OCI-LY7 (cell line): ENCODE data around the gene RFC1. TPM values are rescaled to one million over a fixed set of nuclear protein-coding genes. Genes with fewer than 3 reads are reported as not detected.
"Not testable (repeated sequence)": the region's sequence is repeated elsewhere in the genome, so short reads cannot be mapped to it uniquely, and the experiment has no call there.

ENCODE experiments used
- BruUV-seq: library from RNA; stranded (reverse); fragments of 400-500 nt; replicated peaks from 2 replicates; lab custom pipeline; 2021; lab: Mats Ljungman, UMichigan
- CTCF ChIA-PET: fragments of 300-600 bp; sonication (Branson Sonifier 250); formaldehyde crosslinking; loops from one replicate; lab custom pipeline; 2022; ENCODE audit warnings: antibody characterized with exemption; ENCODE audit not compliant: unreplicated experiment; lab: Charles Lee
- POLR2A ChIA-PET: fragments of 300-600 bp; sonication (Branson Sonifier 250); formaldehyde crosslinking; loops from one replicate; lab custom pipeline; 2022; ENCODE audit warnings: antibody characterized with exemption; lab: Charles Lee
- DNase-seq: peaks from one replicate; pipeline ENCODE4 v3.0.0-alpha.2; 2015; ENCODE audit warnings: low spot score
- H2AFZ ChIP-seq: fragments of 200-600 bp; sonication (generic), shearing (Covaris generic); 2 replicates; pipeline ENCODE4 v1.6.1; 2014; ENCODE audit warnings: mild to moderate bottlenecking, antibody characterized with exemption, low read length, moderate library complexity
- H3K27ac ChIP-seq: fragments of 200-600 bp; sonication (generic); 2 replicates; pipeline ENCODE4 v1.5.1; 2014; ENCODE audit warnings: mixed run types, low read depth, mild to moderate bottlenecking, moderate library complexity, low read length, inconsistent platforms; ENCODE audit not compliant: poor library complexity, severe bottlenecking
- H3K36me3 ChIP-seq: fragments of 200-600 bp; sonication (generic); 2 replicates; pipeline ENCODE4 v1.6.1; 2014; ENCODE audit warnings: mild to moderate bottlenecking, antibody characterized with exemption, low read length, moderate library complexity, mixed read lengths; ENCODE audit not compliant: insufficient read depth
- H3K4me1 ChIP-seq: fragments of 200-600 bp; sonication (generic); 2 replicates; pipeline ENCODE4 v1.5.1; 2014; ENCODE audit warnings: mild to moderate bottlenecking, low read length; ENCODE audit not compliant: insufficient read depth, poor library complexity, severe bottlenecking
- H3K4me2 ChIP-seq: fragments of 200-600 bp; sonication (generic); 2 replicates; pipeline ENCODE4 v1.6.1; 2014; ENCODE audit warnings: mild to moderate bottlenecking, low read length
- H3K4me3 ChIP-seq: fragments of 200-600 bp; sonication (generic); 2 replicates; pipeline ENCODE4 v1.5.1; 2014; ENCODE audit warnings: mild to moderate bottlenecking, low read depth, low read length; ENCODE audit not compliant: poor library complexity, severe bottlenecking
- H3K79me2 ChIP-seq: fragments of 200-600 bp; sonication (generic); 2 replicates; pipeline ENCODE4 v1.6.1; 2016; ENCODE audit warnings: low read depth, mild to moderate bottlenecking, low read length, moderate library complexity, mixed read lengths; ENCODE audit not compliant: insufficient read depth
- H3K9me2 ChIP-seq: fragments of 200-600 bp; sonication (generic); 2 replicates; pipeline ENCODE4 v1.6.1; 2016; ENCODE audit warnings: mild to moderate bottlenecking, low read length, mixed read lengths; ENCODE audit not compliant: insufficient read depth
- H3K9me3 ChIP-seq: fragments of 200-600 bp; sonication (generic); 2 replicates; pipeline ENCODE4 v1.6.1; 2014; ENCODE audit warnings: mild to moderate bottlenecking, mixed run types, low read length, mixed read lengths
- H4K20me1 ChIP-seq: fragments of 200-600 bp; sonication (generic); 2 replicates; pipeline ENCODE4 v1.6.1; 2014; ENCODE audit warnings: mild to moderate bottlenecking, antibody characterized with exemption, low read length, moderate library complexity, mixed read lengths; ENCODE audit not compliant: insufficient read depth
- CTCF ChIP-seq: fragments of 200-600 bp; sonication (generic); conservative IDR thresholded peaks from 2 replicates; pipeline ENCODE4 v1.5.1; 2014; ENCODE audit warnings: mild to moderate bottlenecking, antibody characterized with exemption, low read length, moderate library complexity, mixed read lengths
- EZH2phosphoT487 ChIP-seq: fragments of 200-600 bp; sonication (generic); IDR thresholded peaks from 2 replicates; pipeline ENCODE4 v1.6.1; 2018; ENCODE audit warnings: low read depth, borderline replicate concordance, mild to moderate bottlenecking, mixed run types, antibody characterized with exemption, low read length, moderate library complexity, mixed read lengths
- intact Hi-C: fragments of 100-400 bp; cut with micrococcal nuclease; formaldehyde crosslinking; loops from one replicate; pipeline ENCODE4 v1.10.0; 2022; ENCODE audit not compliant: unreplicated experiment
- total RNA-seq, 2 experiments: library from RNA; depleted of rRNA in 1 of 2; stranded (reverse); fragments of >200 nt in 1 of 2; shearing (Covaris generic) in 1 of 2; gene quantifications; 2 replicates each; pipeline ENCODE4 v1.2.3, GENCODE V29; 2014 to 2022

Gene RFC1
- total RNA-seq, 2 experiments from 2014 or later: 72.7 to 129 TPM

GRCh38 chr4:39302901-39303300 is 63.3 kb downstream of the RFC1 start:
- Histone ChIP-seq H3K4me3 (no peak overlapping the region), H3K4me2 (no peak overlapping the region), H4K20me1 (no peaks in the 10 kb centered on the region), H3K4me1 (no peaks in the 10 kb centered on the region), H3K9me3 (no peaks in the 10 kb centered on the region), H2AFZ (no peak overlapping the region), H3K36me3 (peaks cover 96% of the 10 kb centered on the region), H3K9me2 (no peaks in the 10 kb centered on the region), H3K79me2 (no peaks in the 10 kb centered on the region), H3K27ac (no peak overlapping the region)
- intact Hi-C loops: no loop called here
- no TSS peak for BruUV-seq
- TF ChIP-seq CTCF (no peak), EZH2phosphoT487 (no peak)
- CTCF ChIA-PET: no interaction called here
- DNase-seq: no peak
- POLR2A ChIA-PET: no interaction called here

GRCh38 chr4:39295784-39296183 is 70.4 kb downstream of the RFC1 start:
- BruUV-seq: no TSS peak
- DNase-seq: no peak
- intact Hi-C loops: no loop called here
- peaks cover 83% of the 10 kb centered on the region for H3K36me3 ChIP-seq
- no peaks in the 10 kb centered on the region for H4K20me1 ChIP-seq
- H3K4me3 ChIP-seq: no peak overlapping the region
- no peaks in the 10 kb centered on the region for H3K9me3 ChIP-seq
- ChIA-PET POLR2A (no interaction called here), CTCF (no interaction called here)
- no peaks in the 10 kb centered on the region for H3K9me2 ChIP-seq
- H3K4me2 ChIP-seq: no peak overlapping the region
- no peaks in the 10 kb centered on the region for H3K79me2 ChIP-seq
- TF ChIP-seq CTCF: no peak
- no peak for TF ChIP-seq EZH2phosphoT487
- no peak overlapping the region for H3K27ac ChIP-seq
- H2AFZ ChIP-seq: no peak overlapping the region
- no peaks in the 10 kb centered on the region for H3K4me1 ChIP-seq

GRCh38 chr4:39292433-39292832 is 73.7 kb downstream of the RFC1 start:
- H3K9me2 ChIP-seq, H4K20me1 ChIP-seq, H3K79me2 ChIP-seq, H3K4me3 ChIP-seq, H3K9me3 ChIP-seq, CTCF ChIA-PET, H2AFZ ChIP-seq, intact Hi-C loops, DNase-seq, H3K27ac ChIP-seq, H3K4me2 ChIP-seq, H3K4me1 ChIP-seq, BruUV-seq: not testable (repeated sequence)
- peaks cover 85% of the 10 kb centered on the region for H3K36me3 ChIP-seq
- POLR2A ChIA-PET: interaction anchor here (0.7 kb wide), 2 partner anchors 120 to 157 kb away, joined by 3 read pairs; no protein-coding TSS in a partner anchor
